ENCODE measurements around the gene UBE2E1. TPM values are rescaled to one million over a fixed set of nuclear protein-coding genes. Genes with fewer than 3 reads are reported as not detected.
A peak's percentile ranks its signal among the peaks of the same experiment; 100 is the strongest.

Gene UBE2E1
- total RNA-seq, 2 donors from 2014 or later, result 41.2 to 53.3 TPM

GRCh38 chr3:23761440-23761896 is 44.3 kb upstream of the UBE2E1 start:
- ATAC-seq (ENCODE audit: insufficient number of reproducible peaks, low FRiP score, low read depth), result no peak
- no peak for DNase-seq (ENCODE audit: low spot score)
- H3K4me3 ChIP-seq, result no peak overlapping the region

DNA sequence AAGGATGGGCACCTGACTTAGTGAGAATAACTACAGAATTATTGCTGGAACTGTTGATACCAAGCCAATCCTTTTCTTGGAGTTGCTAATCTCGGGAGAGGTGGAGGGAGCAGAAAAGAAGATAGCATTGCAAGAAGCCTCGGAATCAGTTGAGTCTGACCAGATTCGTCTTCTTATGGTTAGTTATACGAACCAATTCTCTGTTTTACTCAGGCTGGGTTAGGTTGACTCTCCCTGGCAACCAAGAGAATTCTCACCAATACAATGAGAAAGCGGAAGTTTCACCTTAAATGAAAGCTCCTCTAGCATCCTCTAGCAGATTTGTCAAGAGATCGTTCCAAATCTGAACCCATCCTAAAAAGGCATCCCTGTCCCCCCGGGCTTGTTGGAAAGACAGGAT is 43.5 kb upstream of the UBE2E1 start:
- no peak overlapping the region for H3K4me3 ChIP-seq
- no peak for TF ChIP-seq CTCF (IDR thresholded peaks at IDR 0.05)
- no peak overlapping the region for H3K27ac ChIP-seq
- H3K9me3 ChIP-seq, result no peaks in the 10 kb centered on the region
- DNase-seq (ENCODE audit: low spot score) (no peak), ATAC-seq (ENCODE audit: insufficient number of reproducible peaks, low FRiP score, low read depth) (no peak)
- H3K36me3 ChIP-seq, result no peaks in the 10 kb centered on the region
- peaks cover 0 to 6% of the 10 kb centered on the region in 2 donors for H3K4me1 ChIP-seq (ENCODE audit: control insufficient read depth in 1 of 2, low read depth in 2 of 2)
- no peaks in the 10 kb centered on the region for H3K27me3 ChIP-seq (replicated peaks; ENCODE audit: insufficient read depth)

More at GRCh38 chr3:23761440-23761896, 44.3 kb upstream of the UBE2E1 start:
- no peaks in the 10 kb centered on the region for H3K36me3 ChIP-seq
- peaks cover 0 to 6% of the 10 kb centered on the region in 2 donors for H3K4me1 ChIP-seq (ENCODE audit: control insufficient read depth in 1 of 2, low read depth in 2 of 2)
- no peaks in the 10 kb centered on the region for H3K27me3 ChIP-seq (replicated peaks; ENCODE audit: insufficient read depth)
- TF ChIP-seq CTCF (IDR thresholded peaks at IDR 0.05), result no peak
- H3K9me3 ChIP-seq, result no peaks in the 10 kb centered on the region
- no peak overlapping the region for H3K27ac ChIP-seq

- TF ChIP-seq CTCF (IDR thresholded peaks at IDR 0.05), result no peak
- ATAC-seq (ENCODE audit: insufficient number of reproducible peaks, low FRiP score, low read depth), result no peak
Observed at GRCh38 chr3:23762759-23763477, 42.8 kb upstream of the UBE2E1 start.

GRCh38 chr3:23764407-23764806 is 41.3 kb upstream of the UBE2E1 start:
- Histone ChIP-seq H3K27ac (no peak overlapping the region), H3K36me3 (no peaks in the 10 kb centered on the region), H3K27me3 (replicated peaks; ENCODE audit: insufficient read depth) (no peaks in the 10 kb centered on the region), H3K4me3 (no peak overlapping the region), H3K9me3 (no peaks in the 10 kb centered on the region), H3K4me1 (ENCODE audit: control insufficient read depth in 1 of 2, low read depth in 2 of 2) (peaks cover 0 to 6% of the 10 kb centered on the region in 2 donors)
- no peak for DNase-seq (ENCODE audit: low spot score)
- no peak for ATAC-seq (ENCODE audit: insufficient number of reproducible peaks, low FRiP score, low read depth)
- TF ChIP-seq CTCF (IDR thresholded peaks at IDR 0.05), result no peak

More at GRCh38 chr3:23762759-23763477, 42.8 kb upstream of the UBE2E1 start:
- DNase-seq (ENCODE audit: low spot score), result no peak
- Histone ChIP-seq H3K4me1 (ENCODE audit: control insufficient read depth in 1 of 2, low read depth in 2 of 2) (peaks cover 0 to 6% of the 10 kb centered on the region in 2 donors), H3K4me3 (peak overlapping the region; percentile 67), H3K27me3 (replicated peaks; ENCODE audit: insufficient read depth) (no peaks in the 10 kb centered on the region), H3K27ac (no peak overlapping the region), H3K9me3 (no peaks in the 10 kb centered on the region), H3K36me3 (no peaks in the 10 kb centered on the region)

- ATAC-seq (ENCODE audit: insufficient number of reproducible peaks, low FRiP score, low read depth) (no peak), DNase-seq (ENCODE audit: low spot score) (no peak)
- no peak for TF ChIP-seq CTCF (IDR thresholded peaks at IDR 0.05)
- Histone ChIP-seq H3K27ac (no peak overlapping the region), H3K9me3 (no peaks in the 10 kb centered on the region), H3K4me1 (ENCODE audit: control insufficient read depth in 1 of 2, low read depth in 2 of 2) (peaks cover 0 to 3% of the 10 kb centered on the region in 2 donors), H3K36me3 (no peaks in the 10 kb centered on the region), H3K27me3 (replicated peaks; ENCODE audit: insufficient read depth) (no peaks in the 10 kb centered on the region), H3K4me3 (no peak overlapping the region)
Observed at GRCh38 chr3:23767546-23767945, 38.2 kb upstream of the UBE2E1 start.
